ENCODE measurements around the gene REEP3. TPM values are rescaled to one million over a fixed set of nuclear protein-coding genes. Genes with fewer than 3 reads are reported as not detected.

Gene REEP3, protein sequence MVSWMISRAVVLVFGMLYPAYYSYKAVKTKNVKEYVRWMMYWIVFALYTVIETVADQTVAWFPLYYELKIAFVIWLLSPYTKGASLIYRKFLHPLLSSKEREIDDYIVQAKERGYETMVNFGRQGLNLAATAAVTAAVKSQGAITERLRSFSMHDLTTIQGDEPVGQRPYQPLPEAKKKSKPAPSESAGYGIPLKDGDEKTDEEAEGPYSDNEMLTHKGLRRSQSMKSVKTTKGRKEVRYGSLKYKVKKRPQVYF
- total RNA-seq (2021) = 39.6 and 51.4 TPM in 2 replicates
- Bru-seq, nascent RNA = percentile 87 among the genes with signal in this experiment
- percentile 81 among the genes with signal in this experiment for BruChase-seq, experiment 1, labeled RNA remaining after a 2-hour chase
- BruChase-seq, experiment 2, labeled RNA remaining after a 6-hour chase = percentile 87 among the genes with signal in this experiment
- long read RNA-seq, full-length matches to known transcripts = 64 of 84 reads
- long read RNA-seq, partial matches to known transcripts = 9 of 84 reads
- long read RNA-seq, other reads (novel, unspliced or antisense) = 11 of 84 reads

- Histone ChIP-seq H3K27ac (ENCODE audit: low read depth, low read length, poor library complexity, severe bottlenecking) (peak within 1 kb of the TSS; percentile 97), H3K27me3 (replicated peaks; ENCODE audit: insufficient read depth, low read depth, low read length, poor library complexity) (no peaks in the 10 kb centered on the region), H3K4me1 (ENCODE audit: insufficient read depth, low read length, poor library complexity, severe bottlenecking) (peaks cover 53% of the 10 kb centered on the region), H3K4me3 (ENCODE audit: low read depth, low read length, poor library complexity, severe bottlenecking) (peak within 1 kb of the TSS; percentile 63), H3K36me3 (ENCODE audit: insufficient read depth, low read length, poor library complexity, severe bottlenecking) (no peaks in the 10 kb centered on the region), H3K9me3 (ENCODE audit: low read depth, low read length, poor library complexity, severe bottlenecking) (no peaks in the 10 kb centered on the region)
- CTCF ChIA-PET = no interaction called here
- BruUV-seq (replicated peaks) = no TSS peak
- peak; percentile 66 for DNase-seq (ENCODE audit: low spot score)
- no peak for TF ChIP-seq EZH2 (IDR thresholded peaks at IDR 0.05; ENCODE audit: borderline replicate concordance, low read depth, low read length, poor library complexity, severe bottlenecking)
- TF ChIP-seq, protein P1, sequence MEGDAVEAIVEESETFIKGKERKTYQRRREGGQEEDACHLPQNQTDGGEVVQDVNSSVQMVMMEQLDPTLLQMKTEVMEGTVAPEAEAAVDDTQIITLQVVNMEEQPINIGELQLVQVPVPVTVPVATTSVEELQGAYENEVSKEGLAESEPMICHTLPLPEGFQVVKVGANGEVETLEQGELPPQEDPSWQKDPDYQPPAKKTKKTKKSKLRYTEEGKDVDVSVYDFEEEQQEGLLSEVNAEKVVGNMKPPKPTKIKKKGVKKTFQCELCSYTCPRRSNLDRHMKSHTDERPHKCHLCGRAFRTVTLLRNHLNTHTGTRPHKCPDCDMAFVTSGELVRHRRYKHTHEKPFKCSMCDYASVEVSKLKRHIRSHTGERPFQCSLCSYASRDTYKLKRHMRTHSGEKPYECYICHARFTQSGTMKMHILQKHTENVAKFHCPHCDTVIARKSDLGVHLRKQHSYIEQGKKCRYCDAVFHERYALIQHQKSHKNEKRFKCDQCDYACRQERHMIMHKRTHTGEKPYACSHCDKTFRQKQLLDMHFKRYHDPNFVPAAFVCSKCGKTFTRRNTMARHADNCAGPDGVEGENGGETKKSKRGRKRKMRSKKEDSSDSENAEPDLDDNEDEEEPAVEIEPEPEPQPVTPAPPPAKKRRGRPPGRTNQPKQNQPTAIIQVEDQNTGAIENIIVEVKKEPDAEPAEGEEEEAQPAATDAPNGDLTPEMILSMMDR (conservative IDR thresholded peaks at IDR 0.05; ENCODE audit: low read depth, low read length) = no peak
- POLR2A ChIA-PET (ENCODE audit: low non-redundant PET) = no interaction called here
- intact Hi-C loops (cut with micrococcal nuclease; ENCODE audit: unreplicated experiment) = loop anchor here (2.0 to 5.0 kb wide), 4 partner anchors 54 to 253 kb away; no protein-coding TSS in a partner anchor
Measured at GRCh38 chr10:63520500-63521415, at the start of gene REEP3. Gene REEP3 (plus strand): TSS chr10:63521401. CDS start chr10:63521546, 145 bp downstream.

DNA sequence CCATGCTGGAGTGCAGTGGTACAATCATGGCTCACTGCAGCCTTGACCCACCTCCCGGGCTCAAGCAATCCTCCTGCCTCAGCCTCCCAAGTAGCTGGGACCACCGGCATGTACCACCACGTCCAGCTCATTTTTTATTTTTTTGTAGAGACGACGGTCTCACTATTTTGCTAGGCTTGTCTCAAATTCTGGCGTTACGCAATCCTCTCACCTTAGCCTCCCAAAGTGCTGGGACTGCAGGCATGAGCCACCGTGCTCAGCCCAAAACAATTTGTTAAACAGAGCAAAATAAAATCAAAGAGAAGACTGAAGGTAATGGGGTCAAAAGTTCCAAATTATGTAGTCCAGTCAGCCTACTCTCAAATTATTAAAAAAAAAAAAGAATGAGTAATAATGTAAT is 46.7 kb upstream of the REEP3 start:
- Histone ChIP-seq H3K27ac (ENCODE audit: low read depth, low read length, poor library complexity, severe bottlenecking) (no peak overlapping the region), H3K27me3 (replicated peaks; ENCODE audit: insufficient read depth, low read depth, low read length, poor library complexity) (no peaks in the 10 kb centered on the region), H3K4me3 (ENCODE audit: low read depth, low read length, poor library complexity, severe bottlenecking) (no peak overlapping the region), H3K9me3 (ENCODE audit: low read depth, low read length, poor library complexity, severe bottlenecking) (no peaks in the 10 kb centered on the region), H3K36me3 (ENCODE audit: insufficient read depth, low read length, poor library complexity, severe bottlenecking) (no peaks in the 10 kb centered on the region), H3K4me1 (ENCODE audit: insufficient read depth, low read length, poor library complexity, severe bottlenecking) (peaks cover 13% of the 10 kb centered on the region)
- intact Hi-C loops (cut with micrococcal nuclease; ENCODE audit: unreplicated experiment) = no loop called here
- DNase-seq (ENCODE audit: low spot score) = no peak
- ChIA-PET POLR2A (ENCODE audit: low non-redundant PET) (no interaction called here), CTCF (no interaction called here)
- no TSS peak for BruUV-seq (replicated peaks)
- TF ChIP-seq, protein P1 (conservative IDR thresholded peaks at IDR 0.05; ENCODE audit: low read depth, low read length) = no peak
- no peak for TF ChIP-seq EZH2 (IDR thresholded peaks at IDR 0.05; ENCODE audit: borderline replicate concordance, low read depth, low read length, poor library complexity, severe bottlenecking)

DNA sequence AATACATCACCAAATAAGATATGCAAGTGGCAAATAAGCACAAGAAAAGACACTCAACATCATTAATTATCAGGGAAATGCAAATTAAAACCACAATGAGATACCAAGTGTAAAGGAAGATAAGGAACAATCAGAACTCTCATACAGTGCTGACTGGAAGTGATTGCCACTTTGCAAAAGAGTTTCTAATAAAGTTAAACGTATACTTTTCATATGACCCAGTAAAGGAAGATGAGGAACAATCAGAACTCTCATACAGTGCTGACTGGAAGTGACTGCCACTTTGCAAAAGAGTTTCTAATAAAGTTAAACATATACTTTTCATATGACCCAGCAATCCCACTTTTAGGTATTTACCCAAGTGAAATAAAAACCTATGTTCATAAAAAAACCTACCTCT is 43.3 kb upstream of the REEP3 start:
- no peak for DNase-seq (ENCODE audit: low spot score)
- BruUV-seq (replicated peaks) = no TSS peak
- ChIA-PET CTCF (no interaction called here), POLR2A (ENCODE audit: low non-redundant PET) (no interaction called here)
- intact Hi-C loops (cut with micrococcal nuclease; ENCODE audit: unreplicated experiment) = no loop called here
- TF ChIP-seq, protein P1 (conservative IDR thresholded peaks at IDR 0.05; ENCODE audit: low read depth, low read length) = no peak
- TF ChIP-seq EZH2 (IDR thresholded peaks at IDR 0.05; ENCODE audit: borderline replicate concordance, low read depth, low read length, poor library complexity, severe bottlenecking) = no peak
- no peaks in the 10 kb centered on the region for H3K36me3 ChIP-seq (ENCODE audit: insufficient read depth, low read length, poor library complexity, severe bottlenecking)
- no peaks in the 10 kb centered on the region for H3K9me3 ChIP-seq (ENCODE audit: low read depth, low read length, poor library complexity, severe bottlenecking)
- no peak overlapping the region for H3K4me3 ChIP-seq (ENCODE audit: low read depth, low read length, poor library complexity, severe bottlenecking)
- H3K27me3 ChIP-seq (replicated peaks; ENCODE audit: insufficient read depth, low read depth, low read length, poor library complexity) = no peaks in the 10 kb centered on the region
- H3K27ac ChIP-seq (ENCODE audit: low read depth, low read length, poor library complexity, severe bottlenecking) = no peak overlapping the region
- H3K4me1 ChIP-seq (ENCODE audit: insufficient read depth, low read length, poor library complexity, severe bottlenecking) = peaks cover 37% of the 10 kb centered on the region

Measured in A673 (cell line).